Muscle of leg (tissue), 11 donors: ENCODE data around the gene HHLA2. TPM values are rescaled to one million over a fixed set of nuclear protein-coding genes. Genes with fewer than 3 reads are reported as not detected.
A peak's percentile ranks its signal among the peaks of the same experiment; 100 is the strongest.

ENCODE experiments used
- DNase-seq: peaks from one replicate; pipeline ENCODE4 v3.0.0; 2013
- H3K27ac ChIP-seq: one replicate; pipeline ENCODE4 v1.5.1; 2013; ENCODE audit warnings: mild to moderate bottlenecking, low read length, control low read depth
- H3K27me3 ChIP-seq: one replicate; pipeline ENCODE4 v1.6.1; 2013; ENCODE audit warnings: low read length; ENCODE audit not compliant: control insufficient read depth, insufficient read depth
- H3K36me3 ChIP-seq: one replicate; pipeline ENCODE4 v1.6.1; 2013; ENCODE audit warnings: low read length; ENCODE audit not compliant: control insufficient read depth, insufficient read depth
- H3K4me1 ChIP-seq: one replicate; pipeline ENCODE4 v1.6.1; 2013; ENCODE audit warnings: low read length; ENCODE audit not compliant: control insufficient read depth, insufficient read depth
- H3K4me3 ChIP-seq: one replicate; pipeline ENCODE4 v1.5.1; 2013; ENCODE audit warnings: low read length, control low read depth
- H3K9me3 ChIP-seq: replicated peaks from 2 replicates; pipeline ENCODE4 v1.6.1; 2013; ENCODE audit warnings: low read depth, low read length; ENCODE audit not compliant: control insufficient read depth
- WGBS: methylation state at CpG from one replicate; pipeline ENCODE4 v1.1.5; 2013; ENCODE audit warnings: missing lambda C conversion rate; ENCODE audit not compliant: insufficient coverage; 5-methylcytosine and 5-hydroxymethylcytosine counted together
- polyA plus RNA-seq, 8 donors: library from polyadenylated mRNA; unstranded; fragments of 120-200 nt; gene quantifications; one replicate each; pipeline versions ENCODE4 v1.2.1 to v1.2.3, GENCODE V29; 2013; ENCODE audit warnings: inconsistent platforms in 1 of 8, low replicate concordance in 1 of 8; ENCODE audit not compliant: insufficient read length in 8 of 8, insufficient read depth in 1 of 8
- total RNA-seq: library from RNA; stranded (reverse); fragments of 120-200 nt; gene quantifications from one replicate; pipeline ENCODE4 v1.2.4, GENCODE V29; 2013

The HHLA2 gene
- total and polyA plus RNA-seq, 9 donors, result 1.1 to 9.9 TPM; not detected in 7

GRCh38 chr3:108297647-108298046, 1.3 kb downstream of the HHLA2 start:
- peak; percentile 28 for DNase-seq
- WGBS, result no CpG with 5 or more reads among the region's 3 CpGs

DNA sequence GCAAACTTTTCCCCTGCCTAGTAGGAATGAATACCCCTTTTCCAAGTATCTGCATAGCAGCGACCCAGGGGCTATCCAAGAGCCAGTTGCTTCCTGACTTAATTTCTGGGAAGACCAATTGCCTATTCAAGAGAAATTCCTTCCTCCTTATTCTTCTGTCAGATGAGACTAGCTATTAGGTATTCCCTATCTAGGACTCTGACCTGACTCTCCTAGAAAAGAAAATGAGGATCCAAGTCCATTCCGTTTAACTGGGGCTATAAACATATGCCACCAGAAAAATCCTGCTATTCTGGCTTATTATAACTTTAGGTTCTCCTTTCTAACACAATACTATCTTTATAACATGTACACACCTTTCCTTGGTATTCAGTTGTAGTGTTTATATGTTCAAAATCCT, 1.7 kb downstream of the HHLA2 start:
- 25% methylated on average over 1 of the region's 2 CpGs for WGBS
- H3K36me3 ChIP-seq, result no peaks in the 10 kb centered on the region
- H3K27ac ChIP-seq, result no peak overlapping the region
- no peaks in the 10 kb centered on the region for H3K27me3 ChIP-seq
- no peak for DNase-seq
- no peaks in the 10 kb centered on the region for H3K9me3 ChIP-seq
- no peaks in the 10 kb centered on the region for H3K4me1 ChIP-seq
- no peak overlapping the region for H3K4me3 ChIP-seq

More at GRCh38 chr3:108297647-108298046, 1.3 kb downstream of the HHLA2 start:
- H3K27me3 ChIP-seq, result no peaks in the 10 kb centered on the region
- no peak overlapping the region for H3K4me3 ChIP-seq
- no peaks in the 10 kb centered on the region for H3K4me1 ChIP-seq
- H3K9me3 ChIP-seq, result no peaks in the 10 kb centered on the region
- H3K27ac ChIP-seq, result no peak overlapping the region
- H3K36me3 ChIP-seq, result no peaks in the 10 kb centered on the region

GRCh38 chr3:108300103-108300849, 3.9 kb downstream of the HHLA2 start:
- WGBS, result 71% methylated on average over 3 of the region's 9 CpGs
- H3K4me1 ChIP-seq, result no peaks in the 10 kb centered on the region
- H3K4me3 ChIP-seq, result no peak overlapping the region
- no peaks in the 10 kb centered on the region for H3K9me3 ChIP-seq
- H3K36me3 ChIP-seq, result no peaks in the 10 kb centered on the region
- DNase-seq, result no peak
- H3K27ac ChIP-seq, result no peak overlapping the region
- no peaks in the 10 kb centered on the region for H3K27me3 ChIP-seq

- Histone ChIP-seq H3K4me3 (no peak overlapping the region), H3K27me3 (no peaks in the 10 kb centered on the region), H3K36me3 (no peaks in the 10 kb centered on the region), H3K9me3 (no peaks in the 10 kb centered on the region), H3K27ac (no peak overlapping the region), H3K4me1 (no peaks in the 10 kb centered on the region)
- WGBS, result 86% methylated on average over 1 of the region's 5 CpGs
- DNase-seq, result no peak
These were observed 5.5 kb downstream of the HHLA2 start for GRCh38 chr3:108301695-108302404.

- Histone ChIP-seq H3K36me3 (no peaks in the 10 kb centered on the region), H3K4me3 (no peak overlapping the region), H3K4me1 (no peaks in the 10 kb centered on the region), H3K27me3 (no peaks in the 10 kb centered on the region), H3K9me3 (no peaks in the 10 kb centered on the region), H3K27ac (no peak overlapping the region)
- DNase-seq, result no peak
- 90% methylated on average over 2 of the region's 4 CpGs for WGBS
These were observed 6.2 kb downstream of the HHLA2 start for GRCh38 chr3:108302570-108302969.

DNA sequence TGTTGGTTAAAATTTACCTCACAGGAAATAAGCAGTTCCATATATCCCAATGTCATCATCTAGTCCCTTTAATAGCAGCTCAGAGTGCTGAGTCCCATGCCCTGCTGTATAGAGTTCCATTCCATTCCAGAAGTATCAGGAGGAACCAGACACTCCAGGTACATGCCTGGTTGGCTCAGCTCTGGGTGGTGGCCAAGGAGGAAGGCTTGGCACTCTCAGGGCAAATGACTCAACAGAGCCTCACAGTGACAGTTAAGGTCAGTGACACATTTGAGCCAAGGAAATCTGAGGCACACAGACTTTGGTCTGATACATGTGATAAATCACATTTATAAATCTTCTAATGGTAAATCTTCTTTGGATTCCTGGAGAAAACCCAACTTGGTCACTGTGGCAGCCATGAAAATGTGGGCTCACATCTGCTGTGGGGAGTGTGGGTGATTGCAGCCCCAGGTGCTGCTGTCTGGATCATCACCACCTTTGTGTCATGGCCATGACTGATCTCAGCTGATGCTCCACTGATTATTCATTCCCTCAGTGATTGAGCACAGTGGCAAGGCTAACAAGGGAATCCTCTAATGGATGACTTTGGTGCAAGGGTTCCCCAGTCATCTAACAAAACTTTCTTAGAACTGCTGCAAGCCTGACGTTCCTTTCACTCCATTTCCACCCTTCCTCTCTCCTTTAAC, 9.3 kb downstream of the HHLA2 start:
- no peak for DNase-seq
- H3K4me3 ChIP-seq, result no peak overlapping the region
- 83% methylated on average over 1 of the region's 1 CpG for WGBS

DNA sequence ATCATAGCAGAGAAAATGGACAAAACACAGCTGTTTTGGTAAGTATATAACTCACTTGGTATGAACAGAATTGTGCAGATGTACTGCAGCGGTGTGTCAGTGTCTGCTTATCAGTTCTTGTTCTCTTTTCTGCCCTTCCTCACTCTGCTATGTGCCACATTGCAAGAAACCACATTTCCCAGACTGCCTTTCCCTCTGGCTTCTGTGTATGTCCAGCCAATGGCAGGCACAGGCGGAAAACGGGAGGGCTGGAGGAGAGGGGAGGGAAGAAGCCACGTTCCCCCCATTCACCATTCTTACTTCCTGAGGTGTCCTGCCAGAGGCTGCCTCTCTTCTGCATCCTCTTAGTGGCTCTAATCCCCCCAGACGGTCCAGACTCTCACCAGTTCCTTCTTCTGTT, 15.4 kb downstream of the HHLA2 start:
- H3K27ac ChIP-seq, result no peak overlapping the region
- H3K27me3 ChIP-seq, result no peaks in the 10 kb centered on the region
- DNase-seq, result no peak
- no peak overlapping the region for H3K4me3 ChIP-seq
- H3K9me3 ChIP-seq, result peaks cover 3% of the 10 kb centered on the region
- H3K36me3 ChIP-seq, result no peaks in the 10 kb centered on the region
- no peaks in the 10 kb centered on the region for H3K4me1 ChIP-seq
- 35% methylated on average over 2 of the region's 5 CpGs for WGBS

More for the DNA sequence above, 9.3 kb downstream of the HHLA2 start:
- no peaks in the 10 kb centered on the region for H3K36me3 ChIP-seq
- no peaks in the 10 kb centered on the region for H3K4me1 ChIP-seq
- no peaks in the 10 kb centered on the region for H3K27me3 ChIP-seq
- H3K27ac ChIP-seq, result no peak overlapping the region
- H3K9me3 ChIP-seq, result peaks cover 3% of the 10 kb centered on the region

DNA sequence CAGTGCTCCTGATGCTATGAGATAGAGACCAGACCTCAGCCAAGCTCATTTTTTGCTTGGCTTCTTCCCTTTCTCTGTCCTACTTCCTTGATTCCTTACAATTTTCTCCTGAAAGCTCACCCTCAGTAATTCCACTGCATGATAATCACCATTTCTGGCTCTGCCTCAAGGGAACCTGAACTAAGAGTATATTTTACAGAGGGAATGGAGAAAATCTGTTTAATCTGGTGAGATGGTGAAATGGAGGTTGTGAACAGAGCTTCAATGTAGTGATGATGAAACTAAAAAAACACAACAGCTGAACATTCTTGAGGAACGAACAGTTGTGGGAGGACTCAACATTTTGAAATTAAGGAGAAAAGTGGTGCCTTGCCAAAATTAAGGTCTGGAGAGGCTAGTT, 16.3 kb downstream of the HHLA2 start:
- WGBS, result 33% methylated on average over 1 of the region's 1 CpG
- Histone ChIP-seq H3K27ac (no peak overlapping the region), H3K4me3 (no peak overlapping the region), H3K27me3 (no peaks in the 10 kb centered on the region), H3K36me3 (no peaks in the 10 kb centered on the region), H3K4me1 (no peaks in the 10 kb centered on the region), H3K9me3 (peaks cover 3% of the 10 kb centered on the region)
- no peak for DNase-seq

GRCh38 chr3:108315767-108316301, 19.5 kb downstream of the HHLA2 start:
- no peaks in the 10 kb centered on the region for H3K4me1 ChIP-seq
- no peak overlapping the region for H3K27ac ChIP-seq
- no peaks in the 10 kb centered on the region for H3K36me3 ChIP-seq
- H3K27me3 ChIP-seq, result no peaks in the 10 kb centered on the region
- no peak for DNase-seq
- no CpG with 5 or more reads among the region's 2 CpGs for WGBS
- no peaks in the 10 kb centered on the region for H3K9me3 ChIP-seq
- H3K4me3 ChIP-seq, result no peak overlapping the region
